A673 (cell line): ENCODE results near the gene PPBP.

Experiments
- CTCF ChIP-seq: fragments of 300-800, 200-600 bp; sonication (generic); conservative IDR thresholded peaks from 2 replicates; pipeline ENCODE4 v1.5.1; 2017; ENCODE audit warnings: low read depth, mild to moderate bottlenecking, antibody characterized with exemption, low read length, moderate library complexity, mixed read lengths
- EZH2 ChIP-seq: fragments of 200-600 bp; sonication (generic); IDR thresholded peaks from 2 replicates; pipeline ENCODE4 v1.6.1; 2017; ENCODE audit warnings: borderline replicate concordance, low read depth, mild to moderate bottlenecking, mixed read lengths, antibody characterized with exemption, low read length; ENCODE audit not compliant: poor library complexity, severe bottlenecking

GRCh38 chr4:73945674-73946449, 42.1 kb downstream of the PPBP start:
- TF ChIP-seq CTCF = no peak
- no peak for TF ChIP-seq EZH2
